Left ventricle myocardium inferior (tissue), 1 donor: ENCODE results near the gene ZNF438. TPM values are rescaled to one million over a fixed set of nuclear protein-coding genes. Genes with fewer than 3 reads are reported as not detected.
"Not testable (repeated sequence)": the region's sequence is repeated elsewhere in the genome, so short reads cannot be mapped to it uniquely, and the experiment has no call there.

ENCODE experiments used
- DNase-seq: peaks from one replicate; pipeline ENCODE4 v3.0.0-alpha.2; 2020
- H3K27ac ChIP-seq: fragments of 200-600 bp; replicated peaks from 2 replicates; pipeline ENCODE4 v1.8.0; 2021
- H3K27me3 ChIP-seq: fragments of 200-600 bp; 2 replicates; pipeline ENCODE4 v1.8.0; 2021; ENCODE audit warnings: low read depth
- H3K36me3 ChIP-seq: fragments of 200-600 bp; 2 replicates; pipeline ENCODE4 v1.8.0; 2021
- H3K4me1 ChIP-seq: fragments of 200-600 bp; 2 replicates; pipeline ENCODE4 v1.8.0; 2021
- H3K4me3 ChIP-seq: fragments of 200-600 bp; 2 replicates; pipeline ENCODE4 v1.8.0; 2021; ENCODE audit warnings: mild to moderate bottlenecking, moderate library complexity
- H3K9me3 ChIP-seq: fragments of 200-600 bp; replicated peaks from 2 replicates; pipeline ENCODE4 v1.8.0; 2021
- intact Hi-C: fragments of 100-400 bp; cut with micrococcal nuclease; formaldehyde crosslinking; loops from one replicate; pipeline ENCODE4 v1.11.0; 2022
- total RNA-seq: library from RNA; stranded (reverse); fragmentation: NEBNext Ultra II Directional; extraction: Animal tissue kit (Norgen Biotek cat#: 25700); gene quantifications from one replicate; pipeline ENCODE4 v1.2.1, GENCODE V29; 2021
- TF ChIP-seq, protein P1 (sequence below): fragments of 200-600 bp; IDR thresholded peaks from 2 replicates; pipeline ENCODE4 v1.8.0; 2021; ENCODE audit warnings: antibody characterized with exemption, mild to moderate bottlenecking, borderline replicate concordance
- donor health status: DM: no; HTN: yes; CAD: no; lungs with severe emphysema.

ZNF438 gene
- total RNA-seq, 1 donor from 2014 or later: 13.2 TPM

DNA sequence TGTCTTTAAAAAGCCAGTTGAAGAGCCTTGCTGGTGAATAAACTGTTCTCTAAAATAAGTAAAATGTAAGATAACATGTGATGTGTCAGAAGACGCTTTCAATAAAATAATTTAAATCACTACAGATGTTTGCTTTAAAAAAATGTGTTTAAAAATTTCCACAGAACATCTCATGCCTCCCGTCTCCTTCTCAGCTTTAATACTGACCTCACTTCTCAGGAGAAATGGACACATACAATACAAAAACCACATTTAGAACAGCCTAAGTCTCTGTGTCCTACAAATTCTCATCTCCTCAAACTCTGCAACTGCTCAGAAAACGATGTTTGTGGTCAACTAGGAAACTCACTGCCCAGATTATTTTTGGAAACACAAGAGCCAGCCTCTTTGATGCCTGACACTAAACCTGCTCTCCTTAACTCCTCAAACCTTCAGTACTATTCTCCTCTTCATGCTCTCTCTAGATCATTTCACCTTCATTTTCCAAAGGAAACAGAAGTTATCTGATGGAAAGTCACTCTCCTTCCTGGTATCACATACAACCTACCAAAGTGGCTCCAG, 120.3 kb downstream of the ZNF438 start:
- H3K27ac ChIP-seq: peak overlapping the region; percentile 45
- no peaks in the 10 kb centered on the region for H3K27me3 ChIP-seq
- intact Hi-C loops: no loop called here

DNA sequence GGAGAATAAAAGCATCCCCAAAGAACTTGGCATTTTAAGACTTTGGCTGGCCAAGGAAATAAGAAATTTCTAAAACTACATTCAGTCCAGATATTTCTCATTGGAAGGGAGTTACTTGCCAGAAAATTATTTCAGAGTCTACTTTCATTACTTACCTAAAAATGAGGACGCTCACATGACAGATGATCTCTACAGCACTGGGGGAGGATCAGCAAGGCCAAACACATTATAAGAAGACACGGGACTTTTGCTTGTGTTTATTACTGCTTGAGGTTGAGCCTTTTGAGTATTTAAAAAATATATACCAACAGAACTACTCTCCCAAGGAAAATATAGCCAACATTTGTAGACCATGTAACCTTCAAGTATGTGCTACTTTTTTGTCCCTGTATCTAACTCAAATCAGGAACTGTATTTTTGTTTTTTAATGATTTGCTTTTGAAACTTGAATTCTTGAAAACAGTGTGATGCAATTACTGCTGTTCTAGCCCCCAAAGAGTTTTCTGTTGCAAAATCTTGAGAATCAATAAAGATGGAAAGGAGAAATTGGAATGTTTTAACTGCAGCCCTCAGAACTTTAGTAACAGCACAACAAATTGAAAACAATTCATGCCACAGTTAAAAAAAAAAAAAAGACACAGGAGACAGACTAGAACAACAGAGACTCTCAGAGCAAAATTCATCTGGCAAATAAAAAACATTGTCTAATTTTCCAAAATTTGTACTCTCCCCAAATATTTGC, 128.1 kb downstream of the ZNF438 start:
- no peak for DNase-seq
- intact Hi-C loops: no loop called here

More for the DNA sequence above, 120.3 kb downstream of the ZNF438 start:
- peaks cover 23% of the 10 kb centered on the region for H3K36me3 ChIP-seq
- DNase-seq: no peak
- no peak overlapping the region for H3K4me3 ChIP-seq
- TF ChIP-seq, protein P1, sequence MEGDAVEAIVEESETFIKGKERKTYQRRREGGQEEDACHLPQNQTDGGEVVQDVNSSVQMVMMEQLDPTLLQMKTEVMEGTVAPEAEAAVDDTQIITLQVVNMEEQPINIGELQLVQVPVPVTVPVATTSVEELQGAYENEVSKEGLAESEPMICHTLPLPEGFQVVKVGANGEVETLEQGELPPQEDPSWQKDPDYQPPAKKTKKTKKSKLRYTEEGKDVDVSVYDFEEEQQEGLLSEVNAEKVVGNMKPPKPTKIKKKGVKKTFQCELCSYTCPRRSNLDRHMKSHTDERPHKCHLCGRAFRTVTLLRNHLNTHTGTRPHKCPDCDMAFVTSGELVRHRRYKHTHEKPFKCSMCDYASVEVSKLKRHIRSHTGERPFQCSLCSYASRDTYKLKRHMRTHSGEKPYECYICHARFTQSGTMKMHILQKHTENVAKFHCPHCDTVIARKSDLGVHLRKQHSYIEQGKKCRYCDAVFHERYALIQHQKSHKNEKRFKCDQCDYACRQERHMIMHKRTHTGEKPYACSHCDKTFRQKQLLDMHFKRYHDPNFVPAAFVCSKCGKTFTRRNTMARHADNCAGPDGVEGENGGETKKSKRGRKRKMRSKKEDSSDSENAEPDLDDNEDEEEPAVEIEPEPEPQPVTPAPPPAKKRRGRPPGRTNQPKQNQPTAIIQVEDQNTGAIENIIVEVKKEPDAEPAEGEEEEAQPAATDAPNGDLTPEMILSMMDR: no peak
- no peaks in the 10 kb centered on the region for H3K9me3 ChIP-seq
- H3K4me1 ChIP-seq: peaks cover 32% of the 10 kb centered on the region

DNA sequence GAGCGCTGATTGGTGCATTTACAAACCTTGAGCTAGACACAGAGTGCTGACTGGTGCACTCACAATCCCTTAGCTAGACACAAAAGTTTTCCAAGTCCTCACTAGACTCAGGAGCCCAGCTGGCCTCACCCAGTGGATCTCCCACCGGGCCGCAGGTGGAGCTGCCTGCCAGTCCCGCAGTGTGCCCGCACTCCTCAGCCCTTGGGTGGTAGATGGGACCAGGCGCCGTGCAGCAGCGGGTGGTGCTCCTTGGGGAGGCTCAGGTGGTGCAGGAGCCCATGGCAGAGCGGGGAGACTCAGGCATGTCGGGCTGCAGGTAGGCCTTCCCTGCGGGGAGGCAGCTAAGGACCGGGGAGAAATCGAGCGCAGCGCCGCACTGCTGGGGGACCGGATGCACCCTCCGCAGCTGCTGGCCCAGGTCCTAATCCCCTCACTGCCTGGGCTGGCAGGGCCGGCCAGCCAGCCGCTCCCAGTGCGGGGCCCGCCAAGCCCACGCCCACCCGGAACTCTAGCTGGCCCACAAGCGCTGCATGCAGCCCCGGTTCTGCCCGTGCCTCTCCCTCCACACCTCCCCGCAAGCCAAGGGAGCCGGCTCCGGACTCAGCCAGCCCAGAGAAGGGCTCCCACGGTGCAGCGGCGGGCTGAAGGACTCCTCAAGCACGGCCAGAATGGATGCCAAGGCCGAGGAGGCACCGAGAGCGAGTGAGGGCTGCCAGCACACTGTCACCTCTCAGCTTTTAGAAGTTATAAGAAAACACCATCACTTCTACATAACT, 128.9 kb downstream of the ZNF438 start:
- peaks cover 3% of the 10 kb centered on the region for H3K4me1 ChIP-seq
- peaks cover 43% of the 10 kb centered on the region for H3K36me3 ChIP-seq
- no peaks in the 10 kb centered on the region for H3K9me3 ChIP-seq
- H3K27me3 ChIP-seq: no peaks in the 10 kb centered on the region
- no peak overlapping the region for H3K27ac ChIP-seq
- no peak overlapping the region for H3K4me3 ChIP-seq
- TF ChIP-seq, protein P1: no peak
- no peak for DNase-seq
- intact Hi-C loops: no loop called here

More for the DNA sequence above, 128.1 kb downstream of the ZNF438 start:
- Histone ChIP-seq H3K4me1 (peaks cover 3% of the 10 kb centered on the region), H3K36me3 (peaks cover 50% of the 10 kb centered on the region), H3K9me3 (no peaks in the 10 kb centered on the region), H3K27me3 (no peaks in the 10 kb centered on the region), H3K27ac (peak overlapping the region; percentile 20), H3K4me3 (no peak overlapping the region)
- TF ChIP-seq, protein P1: no peak

DNA sequence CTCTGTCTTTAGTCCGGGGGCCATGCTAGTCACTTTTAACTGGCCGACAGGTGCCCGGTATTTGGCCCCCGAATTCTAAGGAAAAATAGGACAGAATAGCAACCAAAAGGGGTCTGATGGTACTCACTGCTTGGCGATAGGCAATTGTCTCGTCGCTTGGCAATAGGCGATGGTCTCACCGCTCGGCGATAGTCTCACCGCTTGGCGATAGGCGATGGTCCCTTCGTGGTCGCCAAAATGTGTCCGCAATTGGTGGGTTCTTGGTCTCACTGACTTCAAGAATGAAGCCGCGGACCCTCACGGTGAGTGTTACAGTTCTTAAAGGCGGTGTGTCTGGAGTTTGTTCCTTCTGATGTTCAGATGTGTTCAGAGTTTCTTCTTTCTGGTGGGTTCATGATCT, 130.2 kb downstream of the ZNF438 start:
- H3K4me3 ChIP-seq, DNase-seq, H3K27me3 ChIP-seq, H3K27ac ChIP-seq, H3K9me3 ChIP-seq, intact Hi-C loops, H3K4me1 ChIP-seq: not testable (repeated sequence)
- peaks cover 32% of the 10 kb centered on the region for H3K36me3 ChIP-seq

DNA sequence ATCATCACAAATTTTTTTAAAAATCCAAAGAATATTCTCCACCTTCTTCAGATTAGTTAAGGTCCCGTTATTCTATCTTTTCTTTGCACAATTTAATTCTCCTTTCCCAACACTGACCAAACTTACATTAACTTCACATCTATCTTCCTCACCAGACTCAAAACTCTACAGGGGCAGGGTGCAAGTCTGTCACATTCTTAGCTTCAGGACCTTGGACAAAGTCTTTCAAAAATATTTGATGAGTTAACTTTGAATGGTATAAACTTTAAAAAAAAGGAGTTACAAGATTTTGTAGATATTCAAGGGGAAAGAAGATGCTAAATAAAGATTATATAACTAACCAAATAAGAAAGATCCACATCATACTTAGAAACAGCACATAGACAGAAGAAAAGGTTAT, 132.7 kb downstream of the ZNF438 start:
- Histone ChIP-seq H3K4me3 (no peak overlapping the region), H3K27ac (no peak overlapping the region), H3K36me3 (peaks cover 17% of the 10 kb centered on the region), H3K9me3 (no peaks in the 10 kb centered on the region), H3K4me1 (peaks cover 3% of the 10 kb centered on the region), H3K27me3 (no peaks in the 10 kb centered on the region)
- intact Hi-C loops: no loop called here
- TF ChIP-seq, protein P1: no peak
- no peak for DNase-seq

DNA sequence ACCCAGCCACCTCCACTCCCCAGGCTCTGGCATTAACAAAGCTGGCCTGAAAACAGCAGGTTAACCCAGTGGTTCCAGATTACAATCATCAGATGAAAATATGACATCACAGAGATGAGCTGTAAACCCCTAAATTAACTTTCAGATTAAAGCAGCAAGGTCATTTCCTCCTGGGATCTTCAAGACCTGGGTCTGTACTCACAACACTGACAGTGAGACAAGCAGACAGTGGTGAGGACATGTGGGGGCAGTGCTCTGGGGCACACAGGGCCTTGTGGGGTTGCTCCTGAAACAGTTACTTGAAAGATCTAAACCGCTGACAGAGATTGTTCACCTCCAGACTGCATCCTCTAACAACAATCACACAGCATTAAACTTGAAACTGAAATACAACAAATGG, 134.1 kb downstream of the ZNF438 start:
- no peaks in the 10 kb centered on the region for H3K4me1 ChIP-seq
- no peak overlapping the region for H3K4me3 ChIP-seq
- H3K9me3 ChIP-seq: no peaks in the 10 kb centered on the region
- H3K27me3 ChIP-seq: no peaks in the 10 kb centered on the region
- peaks cover 9% of the 10 kb centered on the region for H3K36me3 ChIP-seq
- TF ChIP-seq, protein P1: no peak
- H3K27ac ChIP-seq: no peak overlapping the region
- DNase-seq: no peak
- intact Hi-C loops: no loop called here
